Colonic mucosa (tissue), 4 donors: ENCODE results near the gene BORCS6. TPM values are rescaled to one million over a fixed set of nuclear protein-coding genes. Genes with fewer than 3 reads are reported as not detected.

Experiments used
- DNase-seq: peaks from one replicate; pipeline ENCODE4 v3.0.0-alpha.2; 2020
- H3K27ac ChIP-seq: fragments of 200-600 bp; one replicate; pipeline ENCODE4 v1.8.0; 2021
- H3K27me3 ChIP-seq: fragments of 200-600 bp; one replicate; pipeline ENCODE4 v1.8.0; 2021
- H3K36me3 ChIP-seq: fragments of 200-600 bp; one replicate; pipeline ENCODE4 v1.8.0; 2021
- H3K4me1 ChIP-seq: fragments of 200-600 bp; one replicate; pipeline ENCODE4 v1.8.0; 2021; ENCODE audit warnings: mild to moderate bottlenecking
- H3K4me3 ChIP-seq: fragments of 200-600 bp; one replicate; pipeline ENCODE4 v1.8.0; 2021
- H3K9ac ChIP-seq, 2 donors: one replicate each; pipeline ENCODE4 v1.7.0; 2013; ENCODE audit warnings: control low read depth in 2 of 2, low read depth in 2 of 2, low read length in 2 of 2
- H3K9me3 ChIP-seq: fragments of 200-600 bp; one replicate; pipeline ENCODE4 v1.8.0; 2021
- intact Hi-C: fragments of 100-400 bp; cut with DNase I; formaldehyde crosslinking; loops from one replicate; pipeline ENCODE4 v1.14.1; 2022
- total RNA-seq, 2 donors: library from RNA; stranded (reverse); fragmentation: NEBNext Ultra II Directional in 1 of 2; extraction: Animal tissue kit (Norgen Biotek cat#: 25700) in 1 of 2; gene quantifications; one replicate each; pipeline ENCODE4 v1.2.1, GENCODE V29; 2021
- TF ChIP-seq, protein P1 (sequence below): fragments of 200-600 bp; IDR thresholded peaks from one replicate; pipeline ENCODE4 v1.8.0; 2022; ENCODE audit warnings: antibody characterized with exemption, mild to moderate bottlenecking
- donor health status: healthy.
- donor health status: DM: no; HTN: no; CAD: no.
- donor health status: DM: no; HTN: no; CAD: no.

The BORCS6 gene
- total RNA-seq = 10 to 100 TPM; 11.7 to 12.4 TPM

DNA sequence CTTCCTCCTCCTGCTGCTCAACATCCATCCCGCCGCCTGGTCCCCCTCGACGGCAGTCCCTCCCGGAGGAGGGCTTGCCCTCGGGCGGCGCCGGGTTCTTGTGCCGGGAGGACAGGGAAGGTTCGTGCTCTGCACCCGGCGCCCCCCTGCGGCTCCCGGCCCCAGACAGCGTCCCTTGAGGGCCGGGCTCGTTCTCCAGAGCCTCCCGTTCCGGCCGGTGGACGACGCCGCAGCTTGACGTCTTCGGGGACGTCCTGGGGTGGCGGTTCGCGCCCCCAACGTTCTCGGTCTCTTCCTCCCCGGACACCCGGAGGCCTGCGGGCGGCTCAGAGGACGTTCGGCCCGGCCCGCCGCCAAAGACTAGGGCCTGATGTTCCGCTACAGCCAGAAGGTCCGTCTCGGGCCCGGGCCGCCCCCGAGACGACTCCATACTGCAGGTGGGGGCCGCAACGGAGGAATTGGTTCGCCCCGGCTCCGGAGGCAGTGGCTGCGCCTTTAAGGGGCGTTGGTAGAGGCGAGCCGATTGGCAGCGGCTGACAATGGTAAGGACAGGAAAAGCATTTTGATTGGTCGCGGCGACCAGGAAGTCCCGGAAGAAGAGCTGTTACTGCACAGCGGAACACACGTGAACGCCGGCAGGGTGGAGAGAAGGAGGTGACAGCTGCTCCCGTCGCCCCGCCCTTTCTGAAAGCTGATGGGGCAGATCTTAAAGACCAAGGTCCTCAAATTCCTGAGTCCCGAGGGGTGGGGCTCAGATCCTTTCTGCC lies at the start of gene BORCS6:
Gene BORCS6, minus strand, starts transcription at position 470 of the 767 bp plus-strand sequence. Its CDS starts 40 bp downstream, at position 430.
- Histone ChIP-seq H3K36me3 (no peaks in the 10 kb centered on the region), H3K9ac (peak within 1 kb of the TSS; percentile 93 to 94), H3K9me3 (no peaks in the 10 kb centered on the region), H3K4me3 (peak within 1 kb of the TSS; percentile 90), H3K27me3 (no peaks in the 10 kb centered on the region), H3K4me1 (no peaks in the 10 kb centered on the region), H3K27ac (peak within 1 kb of the TSS; percentile 96)
- TF ChIP-seq, protein P1, sequence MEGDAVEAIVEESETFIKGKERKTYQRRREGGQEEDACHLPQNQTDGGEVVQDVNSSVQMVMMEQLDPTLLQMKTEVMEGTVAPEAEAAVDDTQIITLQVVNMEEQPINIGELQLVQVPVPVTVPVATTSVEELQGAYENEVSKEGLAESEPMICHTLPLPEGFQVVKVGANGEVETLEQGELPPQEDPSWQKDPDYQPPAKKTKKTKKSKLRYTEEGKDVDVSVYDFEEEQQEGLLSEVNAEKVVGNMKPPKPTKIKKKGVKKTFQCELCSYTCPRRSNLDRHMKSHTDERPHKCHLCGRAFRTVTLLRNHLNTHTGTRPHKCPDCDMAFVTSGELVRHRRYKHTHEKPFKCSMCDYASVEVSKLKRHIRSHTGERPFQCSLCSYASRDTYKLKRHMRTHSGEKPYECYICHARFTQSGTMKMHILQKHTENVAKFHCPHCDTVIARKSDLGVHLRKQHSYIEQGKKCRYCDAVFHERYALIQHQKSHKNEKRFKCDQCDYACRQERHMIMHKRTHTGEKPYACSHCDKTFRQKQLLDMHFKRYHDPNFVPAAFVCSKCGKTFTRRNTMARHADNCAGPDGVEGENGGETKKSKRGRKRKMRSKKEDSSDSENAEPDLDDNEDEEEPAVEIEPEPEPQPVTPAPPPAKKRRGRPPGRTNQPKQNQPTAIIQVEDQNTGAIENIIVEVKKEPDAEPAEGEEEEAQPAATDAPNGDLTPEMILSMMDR = no peak
- intact Hi-C loops = no loop called here
- peak; percentile 98 for DNase-seq

GRCh38 chr17:8237886-8238285 lies 47.9 kb upstream of the BORCS6 start:
- H3K27ac ChIP-seq = no peak overlapping the region
- H3K4me1 ChIP-seq = no peaks in the 10 kb centered on the region
- H3K9ac ChIP-seq = no peak overlapping the region
- TF ChIP-seq, protein P1 = no peak
- DNase-seq = no peak
- H3K4me3 ChIP-seq = no peak overlapping the region
- H3K27me3 ChIP-seq = no peaks in the 10 kb centered on the region
- no peaks in the 10 kb centered on the region for H3K9me3 ChIP-seq
- intact Hi-C loops = no loop called here
- peaks cover 9% of the 10 kb centered on the region for H3K36me3 ChIP-seq

DNA sequence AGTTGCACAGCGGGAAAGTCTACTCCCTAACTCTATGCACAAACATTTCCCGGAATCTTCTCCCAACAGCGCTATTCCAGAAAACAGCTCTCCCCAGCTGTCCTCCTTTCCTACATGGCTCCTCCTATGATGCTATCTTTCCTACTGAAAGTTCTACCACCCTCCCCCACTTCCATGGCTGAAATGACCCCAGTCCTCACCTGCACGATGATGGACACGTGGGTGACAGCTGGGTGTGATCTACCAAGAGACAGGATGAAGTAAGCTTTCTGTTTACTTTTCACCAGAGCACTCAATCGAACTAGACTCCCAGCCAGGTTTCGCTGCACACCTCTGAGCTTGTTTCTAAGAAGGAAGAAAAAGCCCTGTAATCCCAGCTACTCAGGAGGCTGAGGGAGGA lies 47.2 kb upstream of the BORCS6 start:
- Histone ChIP-seq H3K4me1 (no peaks in the 10 kb centered on the region), H3K9ac (no peak overlapping the region), H3K27me3 (no peaks in the 10 kb centered on the region), H3K27ac (no peak overlapping the region), H3K36me3 (peaks cover 15% of the 10 kb centered on the region), H3K4me3 (no peak overlapping the region), H3K9me3 (no peaks in the 10 kb centered on the region)
- no peak for DNase-seq
- TF ChIP-seq, protein P1 = no peak
- intact Hi-C loops = no loop called here

DNA sequence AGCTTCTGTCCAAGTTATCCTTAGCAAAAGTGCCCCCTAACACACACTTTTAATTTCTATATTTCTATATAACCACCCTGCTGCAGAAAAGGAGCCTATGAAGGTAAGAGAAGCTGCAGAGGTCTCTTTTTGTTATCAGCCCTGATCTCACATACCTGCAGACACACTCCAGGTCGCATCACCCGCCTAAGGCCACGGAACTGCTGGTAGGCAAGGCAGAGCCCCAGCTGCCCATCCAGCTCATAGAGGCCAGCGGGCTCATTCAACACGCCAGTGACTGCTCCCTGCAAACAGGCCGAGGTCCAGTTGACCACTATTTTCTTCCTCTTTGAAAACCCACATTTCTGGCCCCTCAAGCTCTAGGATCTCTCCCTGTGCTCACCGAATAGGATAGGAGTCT lies 45.7 kb upstream of the BORCS6 start:
- Histone ChIP-seq H3K9me3 (no peaks in the 10 kb centered on the region), H3K36me3 (peaks cover 28% of the 10 kb centered on the region), H3K27me3 (no peaks in the 10 kb centered on the region), H3K4me1 (no peaks in the 10 kb centered on the region), H3K9ac (no peak overlapping the region), H3K4me3 (no peak overlapping the region), H3K27ac (no peak overlapping the region)
- no peak for DNase-seq
- intact Hi-C loops = no loop called here
- TF ChIP-seq, protein P1 = no peak

GRCh38 chr17:8234361-8235270 lies 44.6 kb upstream of the BORCS6 start:
- TF ChIP-seq, protein P1 = no peak
- H3K27ac ChIP-seq = no peak overlapping the region
- no peaks in the 10 kb centered on the region for H3K9me3 ChIP-seq
- no peak overlapping the region for H3K9ac ChIP-seq
- intact Hi-C loops = no loop called here
- DNase-seq = no peak
- H3K4me1 ChIP-seq = no peaks in the 10 kb centered on the region
- no peak overlapping the region for H3K4me3 ChIP-seq
- H3K27me3 ChIP-seq = no peaks in the 10 kb centered on the region
- H3K36me3 ChIP-seq = peaks cover 32% of the 10 kb centered on the region
